Peyer's patch (tissue), 4 donors: ENCODE data around the gene TNFAIP3. TPM values are rescaled to one million over a fixed set of nuclear protein-coding genes. Genes with fewer than 3 reads are reported as not detected.

Experiments
- DNase-seq, 3 donors: peaks; one replicate each; pipeline ENCODE4 v3.0.0-alpha.2; 2017 to 2019
- H3K27ac ChIP-seq, 4 donors: fragments of 200-600 bp; sonication (generic); one replicate each; pipeline ENCODE4 v1.5.1; 2016 to 2019
- H3K27me3 ChIP-seq, 2 donors: fragments of 200-600 bp; sonication (generic); one replicate each; pipeline ENCODE4 v1.5.1; 2019
- H3K36me3 ChIP-seq, 3 donors: fragments of 200-600 bp; sonication (generic); one replicate each; pipeline ENCODE4 v1.5.1; 2016 to 2019
- H3K4me1 ChIP-seq, 4 donors: fragments of 200-600 bp; sonication (generic); one replicate each; pipeline ENCODE4 v1.5.1; 2016 to 2019
- H3K4me3 ChIP-seq, 4 donors: fragments of 200-600 bp; sonication (generic); 1 replicate in 3 of 4; 2 replicates in 1 of 4; pipeline ENCODE4 v1.5.1; 2016 to 2019; ENCODE audit warnings: mild to moderate bottlenecking in 1 of 4
- H3K9me3 ChIP-seq, 4 donors: fragments of 200-600 bp; sonication (generic); one replicate each; pipeline ENCODE4 v1.5.1; 2016 to 2019; ENCODE audit warnings: mild to moderate bottlenecking in 1 of 4
- CTCF ChIP-seq, 6 experiments: fragments of 450-650 bp in 4 of 6; fragments of 200-600 bp in 2 of 6; sonication (generic) in 1 of 6; IDR thresholded peaks; one replicate each; pipeline ENCODE4 v1.5.1; 2017 to 2019; ENCODE audit warnings: antibody characterized with exemption in 6 of 6, mild to moderate bottlenecking in 3 of 6, moderate library complexity in 1 of 6
- POLR2A ChIP-seq, 2 donors: fragments of 450-650 bp; IDR thresholded peaks; one replicate each; pipeline ENCODE4 v1.5.1; 2017; ENCODE audit warnings: antibody characterized with exemption in 2 of 2, mild to moderate bottlenecking in 2 of 2, moderate library complexity in 2 of 2
- total RNA-seq, 4 donors: library from RNA; depleted of rRNA; stranded (reverse); fragments of >200 nt; gene quantifications; one replicate each; pipeline ENCODE4 v1.1.0, GENCODE V29; 2016

The TNFAIP3 gene
- total RNA-seq, 4 donors from 2014 or later, result 19.3 to 66.8 (median 30.6) TPM

DNA sequence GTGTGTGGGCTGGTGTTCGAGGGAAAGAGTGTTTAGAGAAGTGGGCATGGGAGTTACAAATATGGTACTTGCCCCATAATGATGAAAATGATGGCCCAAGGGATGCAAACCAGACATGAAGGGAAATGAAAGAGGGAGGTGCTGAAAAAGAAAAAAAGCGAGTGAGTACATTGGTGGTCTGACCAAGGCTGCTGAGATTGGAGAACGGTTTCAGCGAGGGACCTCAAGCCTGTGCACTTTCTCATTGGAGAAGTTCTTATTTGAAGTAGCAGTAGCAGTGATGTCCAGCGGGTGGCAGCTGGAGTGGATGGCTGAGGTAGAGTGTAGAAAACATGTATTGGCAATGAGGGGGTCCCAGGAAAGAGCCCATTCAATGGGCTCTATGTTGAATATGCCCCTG is 54.8 kb downstream of the TNFAIP3 start:
- Histone ChIP-seq H3K27ac (no peak overlapping the region), H3K4me3 (no peak overlapping the region), H3K27me3 (no peaks in the 10 kb centered on the region), H3K9me3 (no peaks in the 10 kb centered on the region), H3K4me1 (no peaks in the 10 kb centered on the region), H3K36me3 (no peaks in the 10 kb centered on the region)
- no peak for DNase-seq
- TF ChIP-seq CTCF (IDR thresholded peaks at IDR 0.05) (peak in 1 of 6 experiments; percentile 14), POLR2A (IDR thresholded peaks at IDR 0.05) (no peak)

DNA sequence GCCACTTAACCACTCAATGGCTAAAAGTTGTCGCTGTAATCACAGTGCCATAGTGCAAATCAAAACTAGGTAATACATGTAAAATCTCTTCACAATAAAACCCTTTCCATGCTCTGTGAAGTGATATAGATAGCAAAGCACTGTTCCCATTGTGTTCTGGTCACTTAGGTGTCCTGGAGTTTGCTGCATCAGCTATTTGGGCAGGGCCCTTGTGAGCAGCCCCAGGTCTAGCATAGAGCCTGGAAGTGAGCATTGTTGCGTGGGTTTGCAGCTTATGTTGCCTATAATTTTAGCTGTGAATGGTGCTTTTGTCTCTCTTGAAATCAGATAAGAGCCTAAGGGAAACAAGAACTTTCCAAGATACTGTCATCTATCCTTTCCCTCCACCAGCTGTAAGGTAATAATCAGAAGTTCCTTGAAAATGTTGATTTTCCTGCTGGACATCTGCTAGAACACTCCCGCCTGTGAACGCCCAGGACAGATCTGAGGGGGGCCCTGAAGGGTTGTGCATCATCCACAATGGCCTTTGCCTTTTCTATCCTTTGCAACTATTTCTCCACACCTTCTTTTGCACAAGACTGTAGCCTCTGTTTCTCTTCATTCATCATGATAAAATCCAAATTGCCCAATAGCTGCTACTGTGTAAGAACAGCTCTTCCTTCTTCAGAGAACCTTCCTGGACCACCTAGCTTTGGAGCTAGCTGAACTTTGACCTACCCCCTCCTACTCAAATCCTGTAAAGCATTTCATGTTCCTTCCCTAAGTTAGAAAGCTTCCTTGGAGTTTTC is 57.0 kb downstream of the TNFAIP3 start:
- H3K4me1 ChIP-seq, result peaks cover 0 to 6% (median 0%) of the 10 kb centered on the region in 4 donors
- no peaks in the 10 kb centered on the region for H3K9me3 ChIP-seq
- H3K27me3 ChIP-seq, result no peaks in the 10 kb centered on the region
- no peaks in the 10 kb centered on the region for H3K36me3 ChIP-seq
- no peak overlapping the region for H3K27ac ChIP-seq
- no peak for DNase-seq
- H3K4me3 ChIP-seq, result no peak overlapping the region
- TF ChIP-seq CTCF (IDR thresholded peaks at IDR 0.05) (no peak), POLR2A (IDR thresholded peaks at IDR 0.05) (no peak)

- Histone ChIP-seq H3K4me3 (no peak overlapping the region), H3K36me3 (no peaks in the 10 kb centered on the region), H3K4me1 (peaks cover 0 to 6% (median 0%) of the 10 kb centered on the region in 4 donors), H3K27ac (no peak overlapping the region), H3K27me3 (no peaks in the 10 kb centered on the region), H3K9me3 (no peaks in the 10 kb centered on the region)
- DNase-seq, result no peak
- TF ChIP-seq POLR2A (IDR thresholded peaks at IDR 0.05) (no peak), CTCF (IDR thresholded peaks at IDR 0.05) (no peak)
These were observed 58.2 kb downstream of the TNFAIP3 start for GRCh38 chr6:137925141-137925698.

DNA sequence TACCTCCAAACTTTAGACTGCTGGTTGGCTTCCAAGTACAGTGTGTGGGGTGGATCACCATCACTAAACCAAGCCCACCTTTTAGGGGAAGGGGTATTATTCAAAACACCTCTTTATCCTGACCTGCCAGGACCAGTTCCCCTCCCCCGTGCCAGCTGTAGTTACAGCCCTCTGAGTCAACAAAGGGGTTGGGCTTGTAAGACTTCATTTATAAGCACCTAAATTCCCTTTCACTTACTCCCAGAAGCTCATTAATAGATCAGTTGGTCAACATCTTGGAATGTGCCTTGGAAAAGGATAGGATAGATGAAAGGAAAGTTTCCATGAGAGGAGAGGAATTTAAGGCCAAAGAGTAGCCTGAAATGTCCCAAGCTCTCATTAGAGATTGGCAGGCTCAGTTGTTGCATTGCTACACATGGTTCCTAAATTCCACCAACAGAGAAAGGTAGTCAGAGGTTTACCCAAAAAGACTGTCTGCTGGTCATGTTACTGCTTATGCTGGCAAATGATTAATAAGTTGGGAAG is 59.2 kb downstream of the TNFAIP3 start:
- Histone ChIP-seq H3K9me3 (no peaks in the 10 kb centered on the region), H3K36me3 (no peaks in the 10 kb centered on the region), H3K27me3 (no peaks in the 10 kb centered on the region), H3K4me1 (peaks cover 0 to 6% (median 0%) of the 10 kb centered on the region in 4 donors), H3K27ac (no peak overlapping the region), H3K4me3 (no peak overlapping the region)
- DNase-seq, result no peak
- TF ChIP-seq POLR2A (IDR thresholded peaks at IDR 0.05), result no peak
- TF ChIP-seq CTCF (IDR thresholded peaks at IDR 0.05), result no peak

GRCh38 chr6:137926985-137927384 is 59.9 kb downstream of the TNFAIP3 start:
- TF ChIP-seq POLR2A (IDR thresholded peaks at IDR 0.05) (no peak), CTCF (IDR thresholded peaks at IDR 0.05) (no peak)
- Histone ChIP-seq H3K27me3 (no peaks in the 10 kb centered on the region), H3K4me3 (no peak overlapping the region), H3K36me3 (no peaks in the 10 kb centered on the region), H3K9me3 (no peaks in the 10 kb centered on the region), H3K27ac (no peak overlapping the region), H3K4me1 (peaks cover 0 to 6% (median 0%) of the 10 kb centered on the region in 4 donors)
- DNase-seq, result no peak
